CD4-positive, alpha-beta memory T cell (primary cell): ENCODE data around the gene AOPEP. TPM values are rescaled to one million over a fixed set of nuclear protein-coding genes. Genes with fewer than 3 reads are reported as not detected.

Experiments
- CTCF ChIA-PET: fragments of 350-600 bp; sonication (Branson Sonifier 250); formaldehyde crosslinking; loops from one replicate; lab custom pipeline; 2021; ENCODE audit warnings: inconsistent platforms; ENCODE audit not compliant: partially characterized antibody; lab: Charles Lee
- POLR2A ChIA-PET: fragments of 350-600 bp; sonication (Branson Sonifier 250); formaldehyde crosslinking; loops from one replicate; lab custom pipeline; 2021; ENCODE audit not compliant: partially characterized antibody; lab: Charles Lee
- DNase-seq, 5 donors: peaks; one replicate each; pipeline versions ENCODE4 v3.0.0 to v3.0.0-alpha.2; 2020 to 2022; ENCODE audit warnings: mixed read lengths in 1 of 5
- H3K27ac ChIP-seq: one replicate; pipeline ENCODE4 v1.7.0; 2013; ENCODE audit warnings: low read depth, low read length
- H3K27me3 ChIP-seq: 2 replicates; pipeline ENCODE4 v1.7.0; 2013; ENCODE audit warnings: mild to moderate bottlenecking, low read length, moderate library complexity; ENCODE audit not compliant: insufficient read depth
- H3K36me3 ChIP-seq: 2 replicates; pipeline ENCODE4 v1.7.0; 2013; ENCODE audit warnings: mild to moderate bottlenecking, low read length, moderate library complexity; ENCODE audit not compliant: insufficient read depth
- H3K4me1 ChIP-seq: 2 replicates; pipeline ENCODE4 v1.7.0; 2013; ENCODE audit warnings: mild to moderate bottlenecking, low read length, moderate library complexity; ENCODE audit not compliant: insufficient read depth
- H3K4me3 ChIP-seq, 2 donors: one replicate each; pipeline ENCODE4 v1.7.0; 2013; ENCODE audit warnings: low read length in 2 of 2, mild to moderate bottlenecking in 1 of 2
- H3K9me3 ChIP-seq, 2 donors: one replicate each; pipeline ENCODE4 v1.7.0; 2013; ENCODE audit warnings: low read length in 2 of 2, control low read depth in 1 of 2; ENCODE audit not compliant: control insufficient read depth in 1 of 2
- H3K27ac Mint-ChIP-seq, 7 donors: one replicate each; pipeline ENCODE4 v1.8.0; 2020 to 2021; ENCODE audit warnings: mixed read lengths in 7 of 7, mild to moderate bottlenecking in 6 of 7, inconsistent platforms in 3 of 7, moderate library complexity in 3 of 7
- H3K27me3 Mint-ChIP-seq, 2 donors: one replicate each; pipeline ENCODE4 v1.8.0; 2020 to 2021; ENCODE audit warnings: mixed read lengths in 2 of 2
- H3K36me3 Mint-ChIP-seq, 2 donors: one replicate each; pipeline ENCODE4 v1.8.0; 2020 to 2021; ENCODE audit warnings: mixed read lengths in 2 of 2, inconsistent platforms in 1 of 2, mild to moderate bottlenecking in 1 of 2
- H3K4me1 Mint-ChIP-seq, 4 donors: one replicate each; pipeline ENCODE4 v1.8.0; 2020 to 2021; ENCODE audit warnings: mixed read lengths in 4 of 4, mild to moderate bottlenecking in 1 of 4
- H3K4me3 Mint-ChIP-seq, 8 donors: one replicate each; pipeline ENCODE4 v1.8.0; 2020 to 2021; ENCODE audit warnings: mixed read lengths in 8 of 8, mild to moderate bottlenecking in 7 of 8, moderate library complexity in 6 of 8, inconsistent platforms in 3 of 8
- H3K9me3 Mint-ChIP-seq, 8 donors: one replicate each; pipeline ENCODE4 v1.8.0; 2020 to 2021; ENCODE audit warnings: mixed read lengths in 8 of 8, mild to moderate bottlenecking in 5 of 8, inconsistent platforms in 3 of 8, moderate library complexity in 1 of 8
- intact Hi-C: fragments of 100-400 bp; cut with micrococcal nuclease; formaldehyde crosslinking; loops from one replicate; pipeline ENCODE4 v1.15.1; 2023
- polyA plus RNA-seq, 2 donors: library from polyadenylated mRNA; unstranded; fragments of 300-500 nt; fragmentation: Illumina TruSeq; gene quantifications; one replicate each; pipeline ENCODE4 v1.2.3, GENCODE V29; 2021
- total RNA-seq, 2 experiments: library from RNA; stranded (reverse); gene quantifications; one replicate each; pipeline ENCODE4 v1.2.3, GENCODE V29; 2021

The AOPEP gene
- total and polyA plus RNA-seq, 4 experiments from 2014 or later, result 3.1 to 11.7 (median 7.6) TPM

DNA sequence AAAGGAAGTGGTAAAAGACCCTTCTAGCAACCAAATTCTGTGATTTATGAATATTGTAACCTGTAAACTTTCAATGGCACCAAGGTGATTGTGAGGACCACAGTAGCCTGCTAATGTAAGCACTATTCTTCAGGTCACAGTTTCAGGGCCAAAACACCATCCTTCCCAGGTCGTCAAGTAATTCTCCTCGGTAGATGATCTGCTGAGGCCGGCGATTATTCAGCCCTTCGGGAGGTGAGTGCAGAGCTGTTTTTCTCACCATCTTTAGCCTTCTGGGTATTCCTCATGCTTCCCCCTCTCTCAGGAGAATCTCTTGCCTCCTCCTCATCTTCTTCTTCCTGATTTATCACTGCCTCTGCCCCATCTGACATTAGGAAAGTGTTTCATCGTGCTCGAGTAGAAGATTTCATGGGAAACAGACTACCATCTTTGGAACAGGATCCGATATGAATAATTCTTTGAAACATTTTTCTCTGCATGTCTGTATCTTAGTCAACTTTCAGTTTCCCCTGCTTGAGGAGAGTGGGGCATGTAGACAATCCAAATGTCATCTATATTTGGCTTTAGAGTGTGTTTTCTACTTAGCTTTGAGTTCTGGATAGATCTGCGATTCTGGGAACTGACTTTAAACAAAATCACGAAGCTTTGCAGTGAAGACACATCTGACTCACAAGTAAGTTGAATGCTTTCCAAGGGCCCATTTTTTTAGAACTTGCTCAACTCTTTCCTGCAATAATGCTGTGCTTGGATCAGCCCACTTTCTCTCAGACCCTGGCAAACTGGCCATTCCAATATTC, 173.9 kb downstream of the AOPEP start:
- ChIA-PET POLR2A (no interaction called here), CTCF (no interaction called here)
- Mint-ChIP-seq H3K36me3 (peaks cover 0 to 16% of the 10 kb centered on the region in 2 donors), H3K27me3 (no peaks in the 10 kb centered on the region), H3K4me1 (peaks cover 0 to 2% (median 0%) of the 10 kb centered on the region in 4 donors), H3K27ac (peak overlapping the region in 1 of 7 donors; percentile 36), H3K9me3 (no peaks in the 10 kb centered on the region), H3K4me3 (no peak overlapping the region)
- Histone ChIP-seq H3K27ac (no peak overlapping the region), H3K27me3 (no peaks in the 10 kb centered on the region), H3K4me1 (no peaks in the 10 kb centered on the region), H3K4me3 (no peak overlapping the region), H3K9me3 (no peaks in the 10 kb centered on the region), H3K36me3 (no peaks in the 10 kb centered on the region)
- intact Hi-C loops, result no loop called here
- DNase-seq, result no peak

DNA sequence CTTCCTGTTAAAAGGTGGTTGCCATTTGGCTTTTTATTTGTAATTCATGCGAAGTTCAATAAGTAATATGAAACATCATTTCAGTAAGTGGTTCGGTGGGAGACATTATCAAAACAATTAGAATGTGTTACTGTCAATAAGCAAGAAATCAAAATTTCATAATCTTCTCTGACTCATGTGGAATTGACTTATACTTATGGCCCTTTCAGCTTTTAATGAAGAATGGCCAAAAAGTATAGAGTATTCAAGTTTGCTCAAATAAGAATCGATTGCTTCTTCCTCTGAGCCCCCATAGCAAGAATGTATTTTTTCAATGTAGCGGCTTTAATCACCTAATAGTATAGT, 174.5 kb downstream of the AOPEP start:
- Mint-ChIP-seq H3K36me3 (peaks cover 0 to 16% of the 10 kb centered on the region in 2 donors), H3K4me1 (peaks cover 0 to 2% (median 0%) of the 10 kb centered on the region in 4 donors), H3K9me3 (no peaks in the 10 kb centered on the region), H3K27me3 (no peaks in the 10 kb centered on the region), H3K27ac (no peak overlapping the region), H3K4me3 (no peak overlapping the region)
- H3K9me3 ChIP-seq, result no peaks in the 10 kb centered on the region
- no peak overlapping the region for H3K4me3 ChIP-seq
- POLR2A ChIA-PET, result no interaction called here
- intact Hi-C loops, result no loop called here
- no peak for DNase-seq
- no peaks in the 10 kb centered on the region for H3K4me1 ChIP-seq
- H3K27me3 ChIP-seq, result no peaks in the 10 kb centered on the region
- no peaks in the 10 kb centered on the region for H3K36me3 ChIP-seq
- H3K27ac ChIP-seq, result no peak overlapping the region
- CTCF ChIA-PET, result no interaction called here

DNA sequence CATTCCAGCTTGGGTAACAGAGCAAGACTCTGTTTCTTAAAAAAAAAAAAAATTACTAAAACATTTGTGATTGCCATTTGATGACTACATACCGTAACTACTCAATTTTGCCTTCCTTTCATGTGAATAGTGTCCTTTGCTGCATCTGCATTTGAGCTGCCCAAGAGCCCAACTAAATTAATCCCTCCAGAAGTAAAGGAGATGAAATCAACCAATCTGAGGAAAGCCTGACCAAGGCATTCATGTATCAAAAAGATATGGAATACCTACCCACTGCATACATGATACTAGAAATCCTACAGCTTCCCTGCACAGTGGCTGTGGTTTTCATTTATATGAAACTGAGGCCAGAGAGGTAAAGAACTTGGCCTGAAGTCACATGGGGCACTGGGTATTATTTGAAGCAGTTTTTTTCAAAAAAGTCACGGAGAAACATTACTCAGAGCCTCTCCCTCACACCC, 177.5 kb downstream of the AOPEP start:
- CTCF ChIA-PET, result no interaction called here
- H3K9me3 Mint-ChIP-seq, result no peaks in the 10 kb centered on the region
- intact Hi-C loops, result no loop called here
- H3K27me3 ChIP-seq, result no peaks in the 10 kb centered on the region
- H3K4me3 Mint-ChIP-seq, result no peak overlapping the region
- no peak overlapping the region for H3K27ac Mint-ChIP-seq
- H3K4me1 Mint-ChIP-seq, result peaks cover 0 to 2% (median 0%) of the 10 kb centered on the region in 4 donors
- H3K27me3 Mint-ChIP-seq, result no peaks in the 10 kb centered on the region
- H3K9me3 ChIP-seq, result no peaks in the 10 kb centered on the region
- no peaks in the 10 kb centered on the region for H3K36me3 ChIP-seq
- H3K4me1 ChIP-seq, result no peaks in the 10 kb centered on the region
- H3K36me3 Mint-ChIP-seq, result peaks cover 0 to 16% of the 10 kb centered on the region in 2 donors
- H3K4me3 ChIP-seq, result no peak overlapping the region
- DNase-seq, result no peak
- POLR2A ChIA-PET, result no interaction called here
- H3K27ac ChIP-seq, result no peak overlapping the region

DNA sequence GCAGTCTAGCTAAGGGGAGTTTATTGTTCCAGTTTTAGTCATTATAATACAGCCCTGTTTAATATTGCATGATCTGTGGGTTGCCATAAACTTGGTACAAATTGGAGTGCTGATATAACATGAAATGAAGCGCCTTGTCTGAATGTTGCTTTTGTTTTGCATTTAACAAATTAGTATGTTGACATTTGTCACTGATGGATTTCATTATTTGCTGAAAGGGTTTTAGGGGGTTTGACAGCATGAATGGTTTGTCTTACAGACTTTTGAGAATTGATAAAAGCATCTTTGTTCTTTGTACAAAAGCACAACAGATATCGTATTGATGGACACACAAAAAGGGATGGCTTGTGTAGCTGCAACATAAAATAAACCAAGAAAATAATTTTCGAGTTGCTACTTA, 178.3 kb downstream of the AOPEP start:
- POLR2A ChIA-PET, result no interaction called here
- Histone ChIP-seq H3K9me3 (no peaks in the 10 kb centered on the region), H3K27ac (no peak overlapping the region), H3K36me3 (no peaks in the 10 kb centered on the region), H3K27me3 (no peaks in the 10 kb centered on the region), H3K4me1 (no peaks in the 10 kb centered on the region), H3K4me3 (no peak overlapping the region)
- Mint-ChIP-seq H3K27me3 (no peaks in the 10 kb centered on the region), H3K36me3 (peaks cover 0 to 16% of the 10 kb centered on the region in 2 donors), H3K4me1 (peaks cover 0 to 2% (median 0%) of the 10 kb centered on the region in 4 donors), H3K27ac (no peak overlapping the region), H3K4me3 (no peak overlapping the region), H3K9me3 (no peaks in the 10 kb centered on the region)
- no peak for DNase-seq
- intact Hi-C loops, result no loop called here
- CTCF ChIA-PET, result no interaction called here

DNA sequence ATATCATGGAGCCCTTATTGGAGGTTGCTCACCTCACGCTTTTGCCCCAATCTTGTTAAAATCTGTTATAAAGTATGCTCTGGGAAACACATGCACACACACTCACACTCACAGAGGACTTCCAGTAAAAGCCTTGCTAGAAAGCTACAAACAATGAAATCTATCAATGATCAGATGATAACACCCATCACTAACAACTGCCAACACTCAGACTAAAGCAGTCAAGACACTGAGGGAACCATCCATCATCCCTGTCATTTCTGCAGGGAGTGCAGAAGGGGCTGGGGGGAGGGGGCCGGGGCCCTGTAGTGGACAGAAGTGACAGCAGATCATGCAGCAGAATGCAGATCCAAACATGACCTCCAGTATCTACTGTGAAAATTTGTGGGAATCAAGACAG, 179.1 kb downstream of the AOPEP start:
- Histone ChIP-seq H3K36me3 (no peaks in the 10 kb centered on the region), H3K27ac (no peak overlapping the region), H3K27me3 (no peaks in the 10 kb centered on the region), H3K4me3 (no peak overlapping the region), H3K4me1 (no peaks in the 10 kb centered on the region), H3K9me3 (no peaks in the 10 kb centered on the region)
- H3K4me1 Mint-ChIP-seq, result peaks cover 0 to 2% (median 0%) of the 10 kb centered on the region in 4 donors
- H3K4me3 Mint-ChIP-seq, result no peak overlapping the region
- peaks cover 0 to 12% of the 10 kb centered on the region in 2 donors for H3K36me3 Mint-ChIP-seq
- ChIA-PET CTCF (no interaction called here), POLR2A (no interaction called here)
- no peak for DNase-seq
- peak overlapping the region in 2 of 7 donors; percentile 37 to 38 for H3K27ac Mint-ChIP-seq
- H3K9me3 Mint-ChIP-seq, result no peaks in the 10 kb centered on the region
- intact Hi-C loops, result no loop called here
- no peaks in the 10 kb centered on the region for H3K27me3 Mint-ChIP-seq

DNA sequence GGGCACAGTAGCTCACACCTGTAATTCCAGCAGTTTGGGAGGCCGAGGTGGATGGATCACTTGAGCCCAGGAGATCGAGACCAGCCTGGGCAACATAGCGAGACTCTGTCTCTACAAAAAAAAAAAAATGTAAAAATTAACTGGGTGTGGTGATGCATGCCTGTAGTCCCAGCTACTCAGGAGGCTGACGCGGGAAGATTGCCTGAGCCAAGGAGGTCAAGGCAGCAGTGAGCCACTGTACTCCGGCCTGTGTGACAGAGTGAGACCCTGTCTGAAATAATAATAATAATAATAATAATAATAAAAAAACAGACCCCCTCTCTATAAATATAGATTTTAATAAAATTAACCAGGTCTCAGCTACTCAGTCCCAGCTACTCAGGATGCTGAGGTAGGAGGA, 179.7 kb downstream of the AOPEP start:
- CTCF ChIA-PET, result no interaction called here
- POLR2A ChIA-PET, result no interaction called here
- no peaks in the 10 kb centered on the region for H3K36me3 ChIP-seq
- no peaks in the 10 kb centered on the region for H3K9me3 ChIP-seq
- H3K27ac Mint-ChIP-seq, result no peak overlapping the region
- no peaks in the 10 kb centered on the region for H3K4me1 ChIP-seq
- peaks cover 0 to 1% (median 0%) of the 10 kb centered on the region in 4 donors for H3K4me1 Mint-ChIP-seq
- no peak for DNase-seq
- no peak overlapping the region for H3K4me3 ChIP-seq
- H3K27me3 Mint-ChIP-seq, result no peaks in the 10 kb centered on the region
- intact Hi-C loops, result no loop called here
- no peak overlapping the region for H3K4me3 Mint-ChIP-seq
- H3K27me3 ChIP-seq, result no peaks in the 10 kb centered on the region
- H3K36me3 Mint-ChIP-seq, result peaks cover 0 to 6% of the 10 kb centered on the region in 2 donors
- H3K9me3 Mint-ChIP-seq, result no peaks in the 10 kb centered on the region
- H3K27ac ChIP-seq, result no peak overlapping the region

DNA sequence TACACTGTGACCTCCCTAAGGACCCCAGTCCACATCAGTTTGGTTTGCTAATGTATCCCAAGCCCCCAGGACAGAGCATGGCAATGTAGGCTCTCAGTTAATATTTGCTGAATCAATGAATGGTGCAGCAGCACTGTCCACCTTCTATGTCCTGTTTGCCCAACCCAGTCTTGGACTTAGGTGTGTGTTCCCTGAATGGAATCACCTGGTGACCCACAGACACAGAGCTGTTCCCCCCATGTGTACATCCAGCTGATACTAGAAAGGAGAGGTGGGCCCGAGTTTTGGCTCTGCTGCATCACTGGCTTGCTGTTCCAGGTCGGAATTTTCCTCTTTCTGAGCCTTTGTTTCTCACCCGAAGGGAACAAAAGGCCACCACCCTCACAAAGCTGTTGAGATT, 180.2 kb downstream of the AOPEP start:
- CTCF ChIA-PET, result no interaction called here
- no peak overlapping the region for H3K27ac Mint-ChIP-seq

More for the DNA sequence above, 180.2 kb downstream of the AOPEP start:
- Histone ChIP-seq H3K27ac (no peak overlapping the region), H3K4me1 (no peaks in the 10 kb centered on the region), H3K36me3 (no peaks in the 10 kb centered on the region), H3K9me3 (no peaks in the 10 kb centered on the region), H3K27me3 (no peaks in the 10 kb centered on the region), H3K4me3 (no peak overlapping the region)
- intact Hi-C loops, result no loop called here
- Mint-ChIP-seq H3K27me3 (no peaks in the 10 kb centered on the region), H3K4me3 (no peak overlapping the region), H3K36me3 (peaks cover 0 to 4% of the 10 kb centered on the region in 2 donors), H3K9me3 (no peaks in the 10 kb centered on the region), H3K4me1 (no peaks in the 10 kb centered on the region)
- no peak for DNase-seq
- POLR2A ChIA-PET, result no interaction called here
